Left ventricle myocardium superior (tissue), 1 donor: ENCODE results near the gene RPGR. TPM values are rescaled to one million over a fixed set of nuclear protein-coding genes. Genes with fewer than 3 reads are reported as not detected.

Experiments
- ATAC-seq: fragments of 200-7000 bp; cut with Tn5 transposase; one replicate; pipeline ENCODE4 v1.9.1; 2020; ENCODE audit warnings: mild to moderate bottlenecking, moderate library complexity
- DNase-seq: peaks from one replicate; pipeline ENCODE4 v3.0.0-alpha.2; 2020
- intact Hi-C: fragments of 100-400 bp; cut with micrococcal nuclease; formaldehyde crosslinking; loops from one replicate; pipeline ENCODE4 v1.11.0; 2022
- total RNA-seq: library from RNA; stranded (reverse); fragmentation: NEBNext Ultra II Directional; extraction: Animal tissue kit (Norgen Biotek cat#: 25700); gene quantifications from one replicate; pipeline ENCODE4 v1.2.1, GENCODE V29; 2021
- donor health status: DM: no; HTN: yes; CAD: no; lungs with severe emphysema.

RPGR gene
- total RNA-seq, 1 donor from 2014 or later: 4.0 TPM

- ATAC-seq (peak; percentile 89), DNase-seq (peak; percentile 69)
- intact Hi-C loops: no loop called here
Measured at GRCh38 chrX:38220415-38221390, 106.6 kb downstream of the RPGR start, which contains the start of gene SRPX. Gene SRPX, minus strand, starts transcription at chrX:38220871. Its CDS starts 79 bp downstream, at chrX:38220792.

DNA sequence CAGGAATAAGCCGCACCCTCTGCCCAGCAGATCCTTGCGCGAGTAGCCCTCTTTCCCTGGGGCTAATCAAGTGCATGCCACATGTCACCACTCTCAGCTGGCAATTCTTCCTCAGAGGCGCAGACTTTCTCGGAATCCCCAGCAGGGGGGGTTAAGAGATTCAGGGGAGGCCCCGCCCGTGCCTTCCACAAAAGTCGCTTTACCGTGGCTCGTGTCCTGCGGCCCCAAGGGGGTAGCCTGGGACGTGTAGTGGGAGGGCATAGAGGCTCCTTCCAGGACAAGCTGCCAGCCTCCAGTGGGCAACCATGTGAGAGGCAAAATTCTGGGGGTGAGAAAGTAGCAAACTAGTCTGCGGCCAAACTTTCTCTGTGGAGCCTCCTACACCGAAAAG is 107.3 kb downstream of the RPGR start:
- ATAC-seq (peak; percentile 67), DNase-seq (peak; percentile 48)
- intact Hi-C loops: no loop called here

Other genes starting within 250 kb of the RPGR start
- 45.2 TPM for gene SRPX, start 106.6 kb downstream of the RPGR start, total RNA-seq
- not detected for gene OTC, start 25.1 kb upstream of the RPGR start, total RNA-seq
- gene TSPAN7, start 234.0 kb upstream of the RPGR start, total RNA-seq: 20.0 TPM